DMS 273 (cell line): ENCODE results near the gene CCDC89.
"Not testable (repeated sequence)": the region's sequence is repeated elsewhere in the genome, so short reads cannot be mapped to it uniquely, and the experiment has no call there.

ENCODE experiments used
- DNase-seq: peaks from one replicate; lab custom pipeline; 2025; ENCODE audit not compliant: unreplicated experiment; lab: John Stamatoyannopoulos, UW

The CCDC89 gene

GRCh38 chr11:85654343-85654742 lies 31.7 kb downstream of the CCDC89 start:
- DNase-seq, result not testable (repeated sequence)

- no peak for DNase-seq
Measured at GRCh38 chr11:85652786-85653447, 33.1 kb downstream of the CCDC89 start.

- no peak for DNase-seq
Measured at GRCh38 chr11:85651118-85651517, 34.9 kb downstream of the CCDC89 start.

GRCh38 chr11:85647604-85648299 lies 38.2 kb downstream of the CCDC89 start, which contains the start of gene TMEM126A:
TMEM126A (plus strand) TSS chr11:85647967; CDS start chr11:85650256, 2,289 bp downstream.
- peak; percentile 94 for DNase-seq

GRCh38 chr11:85647078-85647477 lies 38.9 kb downstream of the CCDC89 start:
- DNase-seq, result no peak

GRCh38 chr11:85643191-85643614 lies 42.8 kb downstream of the CCDC89 start:
- no peak for DNase-seq

- no peak for DNase-seq
Measured at GRCh38 chr11:85634747-85635146, 51.2 kb downstream of the CCDC89 start.
